Hepatocyte (in vitro differentiated cells): Measurements from ENCODE around the gene PSMB10. TPM values are rescaled to one million over a fixed set of nuclear protein-coding genes. Genes with fewer than 3 reads are reported as not detected.

ENCODE experiments used
- DNase-seq: peaks from one replicate; pipeline ENCODE4 v3.0.0-alpha.2; 2016; ENCODE audit warnings: low spot score
- H2AFZ ChIP-seq: fragments of 200-600 bp; sonication (generic); 2 replicates; pipeline ENCODE4 v1.6.0; 2016; ENCODE audit warnings: antibody characterized with exemption, mild to moderate bottlenecking
- H3K27ac ChIP-seq: fragments of 200-600 bp; sonication (generic); 2 replicates; pipeline ENCODE4 v1.5.1; 2016; ENCODE audit warnings: mild to moderate bottlenecking
- H3K27me3 ChIP-seq: fragments of 200-600 bp; sonication (generic); 2 replicates; pipeline ENCODE4 v1.6.1; 2016
- H3K36me3 ChIP-seq: fragments of 200-600 bp; sonication (generic); replicated peaks from 2 replicates; pipeline ENCODE4 v1.5.1; 2016; ENCODE audit warnings: low read depth; ENCODE audit not compliant: insufficient read depth
- H3K4me1 ChIP-seq: fragments of 200-600 bp; sonication (generic); 2 replicates; pipeline ENCODE4 v1.5.1; 2016; ENCODE audit warnings: mild to moderate bottlenecking, moderate library complexity; ENCODE audit not compliant: insufficient read depth
- H3K4me2 ChIP-seq: fragments of 200-600 bp; sonication (generic); 2 replicates; pipeline ENCODE4 v1.6.0; 2016
- H3K4me3 ChIP-seq: fragments of 200-600 bp; sonication (generic); 2 replicates; pipeline ENCODE4 v1.5.1; 2016; ENCODE audit warnings: mild to moderate bottlenecking
- H3K79me2 ChIP-seq: fragments of 200-600 bp; sonication (generic); 2 replicates; pipeline ENCODE4 v1.6.0; 2017; ENCODE audit warnings: mild to moderate bottlenecking
- H3K9me2 ChIP-seq: fragments of 200-600 bp; sonication (generic); replicated peaks from 2 replicates; pipeline ENCODE4 v1.6.0; 2017; ENCODE audit warnings: mild to moderate bottlenecking; ENCODE audit not compliant: insufficient read depth
- H3K9me3 ChIP-seq: fragments of 200-600 bp; sonication (generic); 2 replicates; pipeline ENCODE4 v1.5.1; 2016; ENCODE audit warnings: low read depth, mild to moderate bottlenecking
- H4K20me1 ChIP-seq: fragments of 200-600 bp; sonication (generic); 2 replicates; pipeline ENCODE4 v1.6.0; 2016; ENCODE audit warnings: mild to moderate bottlenecking; ENCODE audit not compliant: insufficient read depth, poor library complexity, severe bottlenecking
- EZH2 ChIP-seq: fragments of 200-600 bp; sonication (generic); IDR thresholded peaks from 2 replicates; pipeline ENCODE4 v1.6.1; 2016; ENCODE audit warnings: antibody characterized with exemption, mild to moderate bottlenecking, borderline replicate concordance
- EZH2phosphoT487 ChIP-seq: fragments of 200-600 bp; sonication (generic); IDR thresholded peaks from one replicate; pipeline ENCODE4 v1.6.1; 2018; ENCODE audit warnings: antibody characterized with exemption, mild to moderate bottlenecking, low read depth, moderate library complexity; ENCODE audit not compliant: unreplicated experiment, severe bottlenecking
- WGBS: methylation state at CpG from one replicate; pipeline ENCODE4 v1.1.6; 2016; ENCODE audit warnings: low lambda C conversion rate; ENCODE audit errors: missing lambda C conversion rate; 5-methylcytosine and 5-hydroxymethylcytosine counted together
- polyA plus RNA-seq: library from polyadenylated mRNA; unstranded; fragments of >200 nt; fragmentation: Nextera tagmentation; extraction: Ambion mirVana; gene quantifications from 2 replicates; pipeline ENCODE4 v1.2.1, GENCODE V29; 2016
- total RNA-seq: library from RNA; depleted of rRNA; stranded (reverse); fragments of >200 nt; gene quantifications from 2 replicates; pipeline ENCODE4 v1.2.3, GENCODE V29; 2014
- TF ChIP-seq, protein P1 (sequence below): fragments of 200-600 bp; sonication (generic); IDR thresholded peaks from 2 replicates; pipeline ENCODE4 v1.5.1; 2016; ENCODE audit warnings: antibody characterized with exemption, mild to moderate bottlenecking; ENCODE audit not compliant: poor library complexity

The PSMB10 gene
- total and polyA plus RNA-seq, 2 experiments from 2014 or later: 13.7 to 48.7 TPM

DNA sequence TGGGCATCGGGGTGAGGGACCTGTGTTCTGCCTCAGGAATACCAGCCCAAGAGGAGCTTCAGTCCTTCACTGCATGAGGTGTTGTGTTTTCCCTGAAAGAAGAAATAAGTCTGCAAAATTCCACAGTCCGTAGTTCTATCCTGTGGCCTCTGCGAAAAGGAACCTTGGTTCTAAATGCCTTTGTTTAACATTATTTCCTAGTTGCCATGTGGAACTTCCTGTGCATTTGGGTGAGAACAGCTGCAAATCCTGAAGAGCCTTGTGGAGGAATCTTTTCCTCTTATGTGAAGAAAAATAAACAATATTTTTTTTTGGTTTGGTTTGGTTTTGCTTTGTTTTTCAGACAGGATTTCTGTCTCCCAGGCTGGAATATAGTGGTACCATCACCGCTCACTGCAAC lies 33.8 kb downstream of the PSMB10 start:
- Histone ChIP-seq H3K27me3 (no peaks in the 10 kb centered on the region), H3K36me3 (no peaks in the 10 kb centered on the region), H3K9me3 (no peaks in the 10 kb centered on the region), H3K4me3 (no peak overlapping the region), H3K4me2 (no peak overlapping the region), H3K4me1 (no peaks in the 10 kb centered on the region), H4K20me1 (peaks cover 38% of the 10 kb centered on the region), H3K27ac (no peak overlapping the region), H2AFZ (no peak overlapping the region), H3K79me2 (peaks cover 84% of the 10 kb centered on the region), H3K9me2 (no peaks in the 10 kb centered on the region)
- no peak for DNase-seq
- TF ChIP-seq EZH2phosphoT487 (no peak), EZH2 (no peak)
- TF ChIP-seq, protein P1, sequence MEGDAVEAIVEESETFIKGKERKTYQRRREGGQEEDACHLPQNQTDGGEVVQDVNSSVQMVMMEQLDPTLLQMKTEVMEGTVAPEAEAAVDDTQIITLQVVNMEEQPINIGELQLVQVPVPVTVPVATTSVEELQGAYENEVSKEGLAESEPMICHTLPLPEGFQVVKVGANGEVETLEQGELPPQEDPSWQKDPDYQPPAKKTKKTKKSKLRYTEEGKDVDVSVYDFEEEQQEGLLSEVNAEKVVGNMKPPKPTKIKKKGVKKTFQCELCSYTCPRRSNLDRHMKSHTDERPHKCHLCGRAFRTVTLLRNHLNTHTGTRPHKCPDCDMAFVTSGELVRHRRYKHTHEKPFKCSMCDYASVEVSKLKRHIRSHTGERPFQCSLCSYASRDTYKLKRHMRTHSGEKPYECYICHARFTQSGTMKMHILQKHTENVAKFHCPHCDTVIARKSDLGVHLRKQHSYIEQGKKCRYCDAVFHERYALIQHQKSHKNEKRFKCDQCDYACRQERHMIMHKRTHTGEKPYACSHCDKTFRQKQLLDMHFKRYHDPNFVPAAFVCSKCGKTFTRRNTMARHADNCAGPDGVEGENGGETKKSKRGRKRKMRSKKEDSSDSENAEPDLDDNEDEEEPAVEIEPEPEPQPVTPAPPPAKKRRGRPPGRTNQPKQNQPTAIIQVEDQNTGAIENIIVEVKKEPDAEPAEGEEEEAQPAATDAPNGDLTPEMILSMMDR: no peak
- 96% methylated on average over 4 of the region's 4 CpGs for WGBS

DNA sequence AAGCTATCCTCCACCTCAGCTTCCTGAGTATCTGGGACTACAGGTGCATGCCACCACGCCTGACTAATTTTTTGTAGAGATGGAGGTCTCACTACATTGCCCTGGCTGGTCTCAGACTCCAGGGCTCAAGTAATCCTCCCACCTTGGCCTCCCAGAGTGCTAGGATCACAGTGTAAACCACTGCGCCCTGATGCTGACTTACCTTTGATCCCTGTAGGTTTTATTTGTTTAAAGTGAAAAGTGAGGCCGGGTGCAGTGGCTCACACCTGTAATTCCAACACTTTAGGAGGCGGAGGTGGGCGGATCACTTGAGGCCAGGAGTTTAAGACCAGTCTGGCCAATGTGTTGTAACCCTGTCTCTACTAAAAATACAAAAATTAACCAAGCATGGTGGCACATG lies 34.9 kb downstream of the PSMB10 start:
- Histone ChIP-seq H2AFZ (no peak overlapping the region), H3K9me2 (no peaks in the 10 kb centered on the region), H3K27me3 (no peaks in the 10 kb centered on the region), H3K4me3 (no peak overlapping the region), H3K36me3 (no peaks in the 10 kb centered on the region), H4K20me1 (peaks cover 46% of the 10 kb centered on the region), H3K79me2 (peaks cover 95% of the 10 kb centered on the region), H3K4me1 (no peaks in the 10 kb centered on the region), H3K9me3 (no peaks in the 10 kb centered on the region), H3K27ac (no peak overlapping the region), H3K4me2 (no peak overlapping the region)
- WGBS: 75% methylated on average over 5 of the region's 5 CpGs
- no peak for DNase-seq
- no peak for TF ChIP-seq EZH2
- TF ChIP-seq, protein P1: no peak
- TF ChIP-seq EZH2phosphoT487: no peak

DNA sequence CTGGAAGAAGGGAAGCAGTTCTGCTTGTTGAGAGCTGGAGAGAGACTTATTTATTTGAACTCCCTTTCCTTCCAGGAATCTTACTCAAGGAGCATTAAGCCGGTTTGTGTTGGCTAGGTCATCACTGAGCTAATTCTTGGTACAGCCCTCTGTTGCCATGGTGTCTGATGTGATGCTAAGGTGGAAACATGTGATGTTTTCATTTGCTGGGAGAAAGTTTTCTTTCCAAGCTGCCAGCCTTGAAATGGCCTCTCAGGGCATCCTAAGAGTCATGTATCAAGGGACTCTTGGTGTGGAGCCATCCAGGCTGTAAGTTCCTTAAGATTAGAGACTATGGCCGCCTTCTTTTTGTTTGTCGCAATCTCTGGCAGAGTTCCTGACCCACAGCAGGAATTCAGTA lies 39.4 kb downstream of the PSMB10 start:
- no peak overlapping the region for H3K4me3 ChIP-seq
- no peaks in the 10 kb centered on the region for H3K36me3 ChIP-seq
- DNase-seq: no peak
- H3K9me2 ChIP-seq: no peaks in the 10 kb centered on the region
- H3K4me1 ChIP-seq: peaks cover 9% of the 10 kb centered on the region
- no peaks in the 10 kb centered on the region for H3K9me3 ChIP-seq
- H3K27ac ChIP-seq: no peak overlapping the region
- no peaks in the 10 kb centered on the region for H3K27me3 ChIP-seq
- no peak overlapping the region for H3K4me2 ChIP-seq
- H3K79me2 ChIP-seq: peaks cover 90% of the 10 kb centered on the region
- H4K20me1 ChIP-seq: peaks cover 50% of the 10 kb centered on the region
- no peak overlapping the region for H2AFZ ChIP-seq
- no peak for TF ChIP-seq EZH2
- TF ChIP-seq EZH2phosphoT487: no peak
- TF ChIP-seq, protein P1: no peak
- 91% methylated on average over 3 of the region's 3 CpGs for WGBS
